T-helper 2 cell treated with Interferon-gamma antibody and Interleukin-4, amounts not matched to agents 100 ng/mL and 5 ng/mL, for 36 hours (primary cell): ENCODE measurements around the gene ACVR1B. TPM values are rescaled to one million over a fixed set of nuclear protein-coding genes. Genes with fewer than 3 reads are reported as not detected.

Source experiments
- intact Hi-C: fragments of 100-400 bp; cut with micrococcal nuclease; formaldehyde crosslinking; loops from one replicate; pipeline ENCODE4 v1.15.1; 2023
- total RNA-seq: library from RNA; stranded (reverse); gene quantifications from 2 replicates; pipeline ENCODE4 v1.2.3, GENCODE V29; 2022

ACVR1B gene
- total RNA-seq, 1 donor from 2014 or later, result 2.6 TPM

DNA sequence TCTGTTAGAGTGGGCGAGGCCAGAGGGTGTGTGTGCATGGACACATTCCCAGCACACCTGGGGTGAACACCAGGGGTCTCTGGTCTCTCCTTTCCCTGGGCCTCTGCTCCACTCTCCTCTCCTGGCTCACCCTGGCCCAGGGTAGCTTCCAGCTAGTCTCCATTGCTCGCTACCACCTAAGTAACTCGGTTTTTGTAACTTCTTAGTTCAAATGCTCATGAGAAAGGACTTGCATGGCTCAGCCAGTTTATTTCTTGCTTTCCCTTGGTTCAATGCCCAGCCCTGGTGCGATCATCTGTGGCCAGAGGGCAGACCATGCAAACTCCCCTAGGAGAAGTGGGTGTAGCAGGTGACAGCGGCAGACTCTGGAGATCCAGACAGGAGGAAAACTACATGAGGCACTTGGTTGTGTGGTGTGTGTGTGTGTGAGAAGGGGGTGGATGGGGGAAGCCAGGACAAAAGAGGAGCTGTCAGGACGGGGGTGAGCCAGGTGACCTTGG, 8.9 kb upstream of the ACVR1B start:
- intact Hi-C loops, result no loop called here

DNA sequence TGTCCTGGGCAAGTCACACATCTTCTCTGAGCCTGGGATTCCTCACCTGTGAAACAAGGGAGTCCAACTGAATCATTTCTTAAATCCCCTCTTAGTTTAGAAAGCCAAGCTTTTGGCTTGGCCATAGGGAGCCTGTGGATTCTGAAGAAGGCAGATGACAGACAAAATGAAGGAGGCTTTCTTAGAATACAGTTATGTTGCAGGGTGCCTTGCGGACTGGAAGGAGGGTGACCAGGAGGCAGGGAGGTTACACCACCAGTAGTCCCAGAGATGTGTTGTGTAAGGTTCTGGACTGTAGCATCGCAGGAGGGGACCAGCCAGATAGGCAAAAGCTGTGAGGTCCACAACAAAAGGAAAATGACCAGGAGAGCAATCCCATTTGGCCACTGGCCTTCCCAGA, 8.2 kb upstream of the ACVR1B start:
- intact Hi-C loops, result no loop called here

DNA sequence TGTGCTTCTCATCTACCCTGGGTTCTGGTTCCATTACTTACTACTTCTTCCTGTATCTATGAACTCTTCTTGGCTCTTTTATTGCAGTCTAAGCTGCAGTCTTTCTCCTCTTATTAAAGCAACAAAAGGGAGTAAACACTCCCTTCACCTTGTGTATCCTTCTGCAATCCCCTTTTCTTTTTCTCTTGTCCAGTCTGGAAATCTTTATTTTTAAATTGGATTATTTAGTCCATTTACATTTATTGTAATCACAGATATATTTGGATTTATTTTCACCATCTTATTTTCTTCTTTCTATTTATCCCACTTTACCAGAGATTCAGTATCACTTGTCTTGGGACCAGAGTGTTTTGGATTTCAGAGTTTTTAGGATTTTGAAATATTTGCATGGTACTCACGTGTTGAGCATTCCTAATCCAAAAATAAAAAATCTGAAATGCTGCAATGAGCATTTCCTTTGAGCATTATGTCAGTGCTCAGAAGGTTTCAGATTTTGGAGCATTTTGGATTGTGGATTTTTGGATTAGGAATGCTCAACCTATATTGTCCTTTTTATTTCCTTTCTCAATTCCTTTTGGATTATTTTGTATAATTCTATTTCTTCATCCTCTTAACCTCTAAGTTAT, 6.8 kb upstream of the ACVR1B start:
- intact Hi-C loops, result no loop called here

DNA sequence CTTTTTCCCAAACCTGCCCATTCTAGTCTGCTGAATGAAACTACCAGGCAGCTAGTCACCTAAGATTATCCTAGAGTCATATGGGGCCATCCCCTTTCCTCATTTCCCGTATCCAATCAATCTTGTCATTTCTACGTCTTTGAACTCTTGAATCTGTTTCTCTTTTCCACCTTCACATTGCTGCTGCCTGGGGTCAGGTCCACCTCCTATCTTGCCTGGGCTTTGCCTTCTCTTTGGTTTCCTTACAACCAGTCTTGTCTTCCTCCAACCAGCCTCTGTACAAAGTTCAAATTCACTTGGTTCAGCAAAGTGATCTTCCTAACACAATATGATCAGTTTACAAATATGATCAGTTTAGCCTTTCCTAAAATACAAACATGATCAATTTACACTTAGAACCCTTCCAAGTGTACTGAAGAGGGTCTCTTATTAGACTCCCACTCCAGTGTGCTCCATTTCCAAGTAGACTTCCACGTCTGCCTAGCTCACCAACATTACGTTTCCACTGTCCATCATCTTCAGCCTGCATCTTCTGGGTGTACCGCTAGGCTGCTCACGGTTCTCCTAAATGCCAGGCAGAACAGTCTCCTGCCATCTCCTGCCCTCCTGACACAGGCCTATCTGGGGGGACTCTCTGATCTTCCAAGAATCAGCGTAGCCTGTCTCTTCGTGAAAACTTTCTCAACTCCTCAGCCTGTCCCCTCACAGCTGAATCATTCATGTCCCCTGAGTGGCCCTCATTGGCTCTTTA, 4.1 kb upstream of the ACVR1B start:
- intact Hi-C loops, result no loop called here

DNA sequence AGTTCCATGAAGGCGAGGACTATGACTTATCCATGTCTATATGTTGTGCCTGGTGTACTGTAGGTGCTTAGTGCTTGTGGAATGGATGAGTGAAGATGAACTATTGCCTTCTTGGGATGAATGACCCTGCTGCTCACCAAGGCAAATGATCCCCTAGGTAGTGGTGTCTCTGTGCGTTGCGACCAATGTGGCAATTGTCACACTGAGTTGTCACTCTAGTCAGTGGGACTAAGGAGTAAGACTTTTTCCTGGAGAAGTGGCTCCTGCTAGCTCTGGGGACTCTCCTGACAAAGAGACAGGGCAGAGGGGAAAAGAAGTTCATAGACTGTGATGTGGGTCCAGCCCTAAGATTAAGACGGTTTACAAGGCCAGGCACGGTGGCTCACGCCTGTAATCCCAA, 3.4 kb upstream of the ACVR1B start:
- intact Hi-C loops, result no loop called here

DNA sequence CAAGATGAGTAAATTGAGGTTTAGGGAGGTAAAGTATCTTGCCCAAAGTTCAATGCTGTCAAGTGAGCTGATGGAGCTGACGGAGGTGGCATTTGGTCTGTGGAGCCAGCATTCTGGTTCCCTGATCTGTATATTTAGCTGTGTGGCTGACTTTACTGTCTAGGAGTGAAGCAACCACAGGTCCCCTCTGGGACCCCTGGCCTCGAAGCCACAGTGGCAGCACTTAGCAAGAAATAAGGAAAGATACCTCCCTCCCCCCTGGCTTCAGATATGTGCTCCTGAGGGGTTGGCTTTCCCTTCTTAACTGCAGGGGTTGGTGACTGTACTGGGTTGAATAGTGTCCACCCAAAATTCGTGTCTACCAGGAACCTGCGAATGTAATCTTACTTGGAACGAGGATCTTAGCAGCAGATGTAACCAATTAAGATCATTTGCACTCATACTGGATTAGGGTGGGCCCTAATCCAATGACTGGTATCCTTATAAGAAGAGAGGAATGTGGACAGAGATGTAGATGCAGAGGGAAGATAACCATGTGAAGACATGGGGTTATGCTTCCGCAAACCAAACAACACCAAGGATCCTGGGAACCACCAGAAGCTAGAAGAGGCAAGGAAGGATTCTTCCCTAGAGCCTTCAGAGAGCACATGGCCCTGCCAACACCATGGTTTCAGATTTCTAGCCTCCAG, 2.0 kb upstream of the ACVR1B start:
- intact Hi-C loops, result loop anchor here (2.0 kb wide), 1 partner anchor 75 kb away; no protein-coding TSS in a partner anchor

DNA sequence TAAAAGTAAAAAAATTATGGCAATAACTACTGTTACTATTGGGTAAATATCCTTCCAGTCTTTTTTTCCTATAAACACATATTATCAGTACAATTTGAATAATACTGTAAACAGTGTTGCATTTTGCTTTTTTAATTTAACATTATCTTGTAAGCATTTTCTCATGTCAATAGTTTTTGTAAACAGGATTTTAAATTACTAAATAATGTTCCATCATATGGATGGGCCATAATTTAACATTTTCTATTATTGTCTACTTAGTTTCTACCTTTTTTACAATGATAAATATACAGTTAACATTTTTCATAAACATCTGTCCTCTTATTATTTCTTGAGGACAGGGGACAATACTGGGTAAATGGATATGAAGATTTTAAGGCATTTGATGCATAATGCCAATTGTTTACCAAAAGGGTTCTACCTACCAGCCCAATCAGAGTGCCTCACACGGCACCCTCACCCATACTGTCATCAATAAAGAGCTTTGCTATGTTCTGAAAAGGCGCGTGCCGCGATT, 759 bp upstream of the ACVR1B start:
- intact Hi-C loops, result loop anchor here (2.0 kb wide), 1 partner anchor 74 kb away; no protein-coding TSS in a partner anchor

DNA sequence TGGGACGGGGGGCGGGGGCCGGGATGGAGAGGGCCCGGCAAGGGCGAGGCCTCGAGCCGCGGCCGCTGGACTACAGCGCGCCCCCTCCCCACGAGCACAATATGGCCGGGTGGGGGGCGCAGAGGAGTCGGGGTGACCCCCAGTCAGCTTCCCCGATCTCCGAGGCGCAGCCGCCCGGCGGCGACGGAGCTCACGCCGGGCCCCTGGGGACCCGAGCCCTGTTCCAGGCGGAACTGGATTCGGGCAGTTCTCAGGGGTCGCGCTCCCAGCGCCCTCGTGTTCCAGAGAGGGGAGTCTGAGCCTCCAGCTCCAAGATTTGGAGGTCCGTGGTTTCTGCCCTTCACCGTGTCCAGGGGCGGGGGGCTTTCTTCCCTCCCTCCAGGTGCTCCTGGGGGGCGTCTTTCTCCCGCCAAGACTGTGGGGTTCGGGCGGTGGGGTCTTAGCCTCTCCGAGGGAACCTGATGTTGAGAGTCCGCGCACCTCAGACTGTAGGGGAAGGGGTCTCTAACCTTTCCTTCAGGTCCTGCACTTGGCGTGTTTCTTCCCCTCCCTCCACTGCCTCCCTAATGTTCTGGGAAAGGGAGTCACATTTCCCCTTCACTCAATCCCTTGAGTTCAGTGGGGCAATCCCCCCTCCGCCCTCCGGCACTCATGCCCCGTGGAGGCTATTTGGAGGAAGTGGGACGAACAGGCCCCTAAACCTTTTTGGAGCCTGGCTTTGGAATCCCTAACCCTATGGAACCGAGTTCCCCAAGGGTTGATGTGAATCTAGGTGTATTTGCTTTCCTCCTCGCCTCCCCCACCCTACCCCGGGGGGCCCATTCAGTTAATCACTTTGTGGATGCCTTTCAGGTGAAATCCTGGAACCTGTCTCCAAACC, 584 bp downstream of the ACVR1B start:
- intact Hi-C loops, result loop anchor here (2.0 kb wide), 1 partner anchor 73 kb away; no protein-coding TSS in a partner anchor

DNA sequence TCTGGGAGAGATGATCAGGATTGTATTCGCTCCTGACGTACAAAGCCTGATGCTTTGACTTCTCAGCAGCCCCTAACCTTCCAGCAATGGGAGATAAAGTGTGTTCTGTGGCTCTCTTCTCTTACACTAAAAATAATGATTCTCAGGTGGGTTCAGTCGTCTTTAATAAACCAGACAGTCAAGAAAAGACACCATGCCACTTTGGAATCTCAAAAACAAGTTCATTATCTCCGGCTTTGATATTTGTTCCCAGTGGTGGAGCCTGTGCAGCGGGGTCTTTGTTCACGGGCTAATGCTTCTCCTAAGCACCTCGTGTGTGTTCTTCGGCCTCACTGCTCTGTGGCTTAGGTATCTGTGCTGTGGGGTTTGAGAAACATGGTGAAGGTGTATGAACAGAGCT, 1.6 kb downstream of the ACVR1B start:
- intact Hi-C loops, result no loop called here

DNA sequence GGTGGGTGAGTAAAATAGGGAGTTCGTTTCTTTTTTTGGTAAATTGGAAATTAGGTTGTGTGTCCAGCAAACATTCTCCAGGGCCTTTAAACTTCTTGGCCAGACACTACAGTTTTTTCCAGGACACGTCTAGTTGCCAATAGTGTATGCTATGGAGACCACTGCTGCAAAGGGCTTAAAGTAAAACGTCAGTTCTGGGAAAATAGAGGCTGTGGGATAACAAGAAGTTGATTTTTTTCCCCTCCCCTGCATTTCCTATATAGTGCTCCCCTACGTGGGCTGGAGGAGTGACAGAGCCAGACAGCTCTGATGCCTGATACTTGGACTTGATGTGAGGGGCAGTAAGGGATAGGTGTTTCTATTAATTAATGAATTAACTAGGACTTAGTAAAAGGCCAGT, 2.4 kb downstream of the ACVR1B start:
- intact Hi-C loops, result loop anchor here (2.0 kb wide), 1 partner anchor 17 kb away; no protein-coding TSS in a partner anchor

DNA sequence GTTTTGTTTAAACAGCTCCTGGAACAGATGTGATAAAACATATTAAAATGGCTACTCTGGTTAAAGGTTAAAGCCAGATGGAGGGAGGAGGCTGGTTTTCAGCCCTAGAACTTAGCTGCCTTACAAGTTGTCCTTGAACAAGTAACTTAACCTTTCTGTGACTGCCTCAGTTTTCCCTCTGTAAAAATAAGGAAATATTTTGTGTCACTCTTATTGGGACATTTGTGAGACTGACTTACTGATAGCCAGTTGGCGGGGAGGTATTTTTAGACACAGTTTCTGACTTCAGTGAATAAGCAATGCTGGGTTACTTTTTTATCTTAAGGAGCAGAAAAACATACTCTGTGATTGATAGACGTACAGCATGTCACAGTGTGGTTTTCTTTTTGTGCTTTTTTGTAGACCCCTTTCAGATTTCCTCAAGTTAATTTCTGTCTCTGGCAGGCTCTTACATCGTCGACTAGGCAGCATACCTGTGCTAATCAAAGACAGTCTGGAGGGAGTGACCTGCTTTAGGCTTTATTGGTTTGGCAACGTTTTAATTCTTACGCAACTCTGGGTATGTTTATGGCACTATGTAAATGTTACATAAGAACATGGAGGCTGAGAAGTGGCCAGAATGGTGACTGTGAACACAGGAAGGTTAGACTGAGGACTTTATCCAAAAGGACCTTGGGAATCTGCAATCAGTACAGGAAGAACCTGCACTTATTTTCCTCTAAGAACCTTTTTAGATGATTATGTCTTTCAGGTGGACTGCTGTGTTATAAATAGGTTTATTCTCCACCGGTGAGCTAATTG, 3.3 kb downstream of the ACVR1B start:
- intact Hi-C loops, result loop anchor here (2.0 kb wide), 1 partner anchor 16 kb away; no protein-coding TSS in a partner anchor

DNA sequence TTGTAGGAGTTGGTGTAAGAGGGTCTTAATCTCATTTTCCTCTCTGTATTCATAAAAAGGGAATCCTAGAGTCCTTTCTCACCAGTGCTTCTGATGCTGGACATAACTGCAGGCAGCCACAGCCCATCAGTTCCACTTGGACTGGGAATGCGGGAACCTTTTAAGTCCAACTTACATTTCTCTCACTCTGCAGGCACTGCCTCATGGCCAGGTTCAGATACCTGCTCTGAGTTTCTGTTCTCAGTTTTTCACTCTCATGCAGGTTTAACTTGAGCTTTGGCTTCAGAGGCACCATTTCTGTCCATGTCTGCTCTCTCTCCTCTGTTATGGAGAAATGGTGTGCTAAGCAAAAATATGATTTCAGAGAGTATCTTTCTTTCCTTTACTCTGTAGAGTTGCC, 4.2 kb downstream of the ACVR1B start:
- intact Hi-C loops, result loop anchor here (2.0 kb wide), 1 partner anchor 15 kb away; no protein-coding TSS in a partner anchor

DNA sequence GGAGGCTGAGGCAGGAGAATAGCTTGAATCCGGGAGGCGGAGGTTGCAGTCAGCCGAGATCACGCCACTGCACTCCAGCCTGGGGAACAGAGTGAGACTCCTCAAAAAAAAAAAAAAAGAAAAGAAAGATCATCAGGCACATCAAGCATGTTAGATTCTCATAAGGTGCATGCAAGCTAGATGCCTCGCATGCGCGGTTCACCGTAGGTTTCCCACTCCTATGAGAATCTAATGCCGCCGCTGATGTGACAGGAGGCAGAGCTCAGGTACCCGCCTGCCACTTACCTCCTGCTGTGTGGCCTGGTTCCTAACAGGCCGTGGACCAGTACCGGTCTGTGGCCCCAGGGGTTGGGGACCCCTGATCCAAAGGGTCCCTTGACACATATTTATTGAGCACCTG, 7.0 kb downstream of the ACVR1B start:
- intact Hi-C loops, result no loop called here

DNA sequence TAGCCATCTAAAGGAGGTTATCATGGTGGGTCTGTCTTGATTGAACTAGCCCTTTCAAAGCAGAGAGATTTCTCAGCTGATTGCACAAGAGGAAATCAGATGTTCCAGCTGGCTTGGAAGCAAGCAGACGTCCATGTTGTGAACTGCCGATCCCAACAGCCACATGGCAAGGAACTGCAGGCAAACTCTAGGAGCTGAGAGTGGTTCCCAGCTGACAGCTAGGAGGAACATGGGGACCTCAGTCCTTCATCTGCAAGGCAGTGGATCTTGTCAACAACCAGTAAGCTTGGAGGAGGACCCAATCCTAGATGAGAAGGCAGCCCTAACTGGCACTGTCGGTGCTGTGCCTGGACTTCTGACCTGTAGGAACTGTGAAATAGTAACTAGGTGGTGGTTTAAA, 7.7 kb downstream of the ACVR1B start:
- intact Hi-C loops, result no loop called here

DNA sequence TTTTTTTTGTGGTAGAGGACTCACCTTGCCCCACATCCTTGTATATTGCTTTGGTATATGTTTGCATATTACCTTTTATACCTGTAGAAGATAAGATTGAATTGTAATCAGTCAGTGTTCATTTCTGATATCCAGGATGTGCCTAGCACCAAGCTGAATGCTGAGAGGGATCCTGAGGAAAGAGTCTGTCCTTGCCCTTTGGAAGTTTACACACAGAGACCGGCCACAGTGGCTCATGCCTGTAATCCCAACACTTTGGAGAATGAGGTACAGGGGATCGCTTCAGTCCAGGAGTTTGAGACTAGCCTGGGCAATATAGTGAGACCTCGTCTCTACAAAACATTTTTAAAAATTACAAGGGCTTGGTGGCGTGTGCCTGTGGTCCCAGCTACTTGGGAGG, 8.4 kb downstream of the ACVR1B start:
- intact Hi-C loops, result no loop called here

DNA sequence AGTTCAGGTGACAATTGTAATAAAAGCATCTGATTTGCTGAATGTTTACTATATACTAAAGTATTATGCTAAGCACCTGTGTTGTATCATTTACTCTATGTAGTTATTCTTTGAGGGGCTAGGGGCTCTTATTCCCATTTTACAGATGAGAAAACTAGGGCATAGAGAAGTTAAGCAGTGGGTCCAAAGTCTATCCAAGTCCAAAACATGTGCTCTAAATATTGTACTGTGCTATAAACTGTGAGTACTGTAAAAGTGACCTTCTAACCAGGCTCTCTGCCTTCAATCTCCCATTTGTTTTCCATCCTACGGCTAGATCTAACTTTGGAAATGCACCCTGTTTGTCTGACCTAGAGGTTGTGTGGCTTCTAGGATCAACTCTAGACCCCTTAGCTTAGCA, 9.0 kb downstream of the ACVR1B start:
- intact Hi-C loops, result no loop called here

DNA sequence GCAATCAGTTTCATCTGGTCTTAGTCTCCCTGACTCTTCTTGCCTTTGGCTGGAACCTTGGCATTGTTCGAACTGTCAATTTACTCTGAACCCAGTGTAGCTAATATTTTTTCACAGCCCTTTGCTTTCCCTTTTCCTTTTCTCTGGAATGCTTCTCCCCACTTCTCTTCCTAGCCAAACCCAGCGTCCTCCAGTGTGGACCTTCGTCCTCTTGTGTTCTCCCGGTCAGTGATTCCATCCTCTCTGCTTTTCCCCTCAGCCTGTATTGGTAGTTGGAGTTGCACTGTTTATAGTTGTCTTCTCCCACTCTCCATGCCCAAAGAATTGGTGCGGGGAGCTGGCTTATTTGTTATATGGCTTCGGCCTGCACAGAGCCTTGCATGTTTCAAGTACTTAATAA, 9.4 kb downstream of the ACVR1B start:
- intact Hi-C loops, result no loop called here

DNA sequence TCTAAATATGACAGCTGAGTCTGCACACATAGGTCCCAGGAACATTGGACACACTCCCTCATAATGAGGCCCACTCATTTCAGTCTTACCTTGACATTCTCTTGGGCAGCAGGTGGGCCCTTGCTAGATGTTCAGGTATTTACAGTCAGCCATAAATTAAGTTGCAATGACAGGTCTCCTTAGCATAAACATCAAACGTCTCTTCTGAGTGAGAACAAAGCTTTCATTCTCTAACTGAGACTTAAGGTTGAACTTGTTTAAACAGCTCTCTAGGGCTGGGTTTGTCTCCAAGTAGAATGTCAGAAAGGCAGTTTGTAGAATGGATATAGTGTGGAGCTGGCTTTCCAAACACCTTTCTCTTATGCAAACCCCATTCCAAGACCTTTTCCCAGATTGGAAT, 10.3 kb downstream of the ACVR1B start:
- intact Hi-C loops, result no loop called here

DNA sequence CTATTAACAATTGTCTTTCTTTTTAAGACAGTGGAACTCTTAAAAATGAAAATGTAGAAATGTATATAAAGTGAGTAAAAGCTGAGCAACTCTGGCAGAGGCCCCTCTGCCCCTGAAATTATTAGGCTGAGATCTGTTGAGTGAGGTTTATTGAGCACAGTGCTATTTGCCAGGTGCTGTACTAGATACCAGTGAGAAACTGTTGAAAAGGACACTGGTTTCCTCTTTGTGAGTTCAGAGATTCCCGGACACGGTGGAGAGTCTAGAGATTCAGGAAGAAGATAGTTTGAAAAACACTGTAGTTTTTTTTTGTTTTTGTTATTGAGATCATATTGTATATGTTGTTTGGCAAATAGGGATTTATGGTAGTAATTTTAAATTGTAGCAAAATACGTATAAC, 11.2 kb downstream of the ACVR1B start:
- intact Hi-C loops, result no loop called here

DNA sequence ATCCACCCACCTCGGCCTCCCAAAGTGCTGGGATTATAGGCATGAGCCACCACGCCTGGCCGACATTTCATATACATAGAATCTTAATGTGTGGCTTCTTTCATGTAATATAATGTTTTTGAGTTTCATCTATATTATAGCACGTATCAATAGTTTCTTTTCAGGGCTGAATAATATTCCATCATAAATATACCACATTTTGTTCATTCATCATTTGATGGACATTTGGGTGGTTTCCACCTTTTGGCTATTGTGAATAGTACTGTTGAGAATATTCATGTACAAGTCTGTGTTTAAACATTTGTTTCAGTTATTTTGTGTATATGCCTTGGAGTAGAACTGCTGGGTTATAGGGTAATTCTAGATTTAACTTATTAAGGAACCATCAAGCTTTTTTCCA, 12.0 kb downstream of the ACVR1B start:
- intact Hi-C loops, result no loop called here
